ENCODE measurements around the gene OSBPL9. TPM values are rescaled to one million over a fixed set of nuclear protein-coding genes. Genes with fewer than 3 reads are reported as not detected.

The OSBPL9 gene
- total and polyA plus RNA-seq, 9 of the 15 experiments (the other 6 are each of a cell fraction or from before 2014, with no cell fraction given): 43.9 to 217 (median 170) TPM

DNA sequence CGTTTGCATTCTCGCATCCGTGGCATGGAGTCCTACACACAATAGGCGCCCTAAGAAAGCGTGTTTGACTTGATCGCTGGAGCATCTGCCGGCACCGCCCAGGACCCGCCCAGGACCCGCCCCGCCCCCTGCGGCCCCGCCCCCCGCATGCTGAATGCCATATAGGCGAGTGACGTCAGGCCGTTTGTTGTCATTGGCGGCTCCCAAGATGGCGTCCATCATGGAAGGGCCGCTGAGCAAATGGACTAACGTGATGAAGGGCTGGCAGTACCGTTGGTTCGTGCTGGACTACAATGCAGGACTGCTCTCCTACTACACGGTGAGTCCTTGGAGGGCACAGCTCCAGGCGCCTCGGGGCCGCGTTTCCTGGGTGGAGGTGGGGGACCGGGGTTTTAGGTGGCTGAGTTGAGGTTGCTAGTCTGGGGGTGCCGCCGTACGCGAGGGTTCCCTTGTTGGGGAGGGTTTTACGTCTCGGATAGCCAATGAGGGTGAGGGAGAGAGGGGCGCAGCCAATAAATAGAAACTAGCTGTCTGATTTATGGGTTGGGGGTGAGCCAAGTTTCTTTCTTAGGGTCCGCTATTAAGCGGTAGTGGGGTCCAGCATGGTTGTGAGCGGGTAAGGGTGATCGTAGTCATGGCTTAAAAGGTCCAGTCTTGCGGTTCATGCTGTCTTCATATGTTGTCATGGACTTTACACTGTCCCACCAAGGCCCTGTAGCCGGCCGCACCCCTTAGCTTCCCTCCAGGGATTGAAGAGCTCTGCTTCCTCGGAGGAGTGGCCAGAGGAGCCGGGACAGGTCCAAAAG is at the start of gene OSBPL9 (continued):
- TF ChIP-seq NCOA6 (IDR thresholded peaks at IDR 0.05) (no peak), PTTG1 (tag; IDR thresholded peaks at IDR 0.05; ENCODE audit: low read depth) (no peak), FOXK2 (conservative IDR thresholded peaks at IDR 0.05 in 1 of 2, IDR thresholded peaks at IDR 0.05 in 1 of 2; ENCODE audit: low read depth in 2 of 2) (peak; percentile 85 to 93), PML (IDR thresholded peaks at IDR 0.05; ENCODE audit: low read length) (peak; percentile 58; the same call in 1 of the 2 replicates), TBP (optimal IDR thresholded peaks at IDR 0.05; ENCODE audit: low read depth, low read length) (peak; percentile 95), ZNF75A (CRISPR knock-in tag; IDR thresholded peaks at IDR 0.05) (no peak), HDAC3 (IDR thresholded peaks at IDR 0.05; ENCODE audit: borderline replicate concordance, partially characterized antibody) (peak; percentile 17), STAT5A (IDR thresholded peaks at IDR 0.05; ENCODE audit: borderline replicate concordance, low read length) (no peak), ZBTB1 (CRISPR knock-in tag; IDR thresholded peaks at IDR 0.05; ENCODE audit: borderline replicate concordance, low read depth) (peak; percentile 50; the same call in 1 of the 2 replicates), CSDE1 (IDR thresholded peaks at IDR 0.05) (peak in 1 of 2 experiments; percentile 51; a peak in 2 of 4 replicates), ZNF24 (IDR thresholded peaks at IDR 0.05) (peak; percentile 46; the same call in 1 of the 2 replicates), ELF2 (CRISPR knock-in tag; IDR thresholded peaks at IDR 0.05) (no peak), TAF9B (IDR thresholded peaks at IDR 0.05; ENCODE audit: partially characterized antibody) (peak; percentile 88), NFYB (IDR thresholded peaks at IDR 0.05; ENCODE audit: extremely low read depth, insufficient read length) (peak; percentile 76)
- TF ChIP-seq, protein P1, sequence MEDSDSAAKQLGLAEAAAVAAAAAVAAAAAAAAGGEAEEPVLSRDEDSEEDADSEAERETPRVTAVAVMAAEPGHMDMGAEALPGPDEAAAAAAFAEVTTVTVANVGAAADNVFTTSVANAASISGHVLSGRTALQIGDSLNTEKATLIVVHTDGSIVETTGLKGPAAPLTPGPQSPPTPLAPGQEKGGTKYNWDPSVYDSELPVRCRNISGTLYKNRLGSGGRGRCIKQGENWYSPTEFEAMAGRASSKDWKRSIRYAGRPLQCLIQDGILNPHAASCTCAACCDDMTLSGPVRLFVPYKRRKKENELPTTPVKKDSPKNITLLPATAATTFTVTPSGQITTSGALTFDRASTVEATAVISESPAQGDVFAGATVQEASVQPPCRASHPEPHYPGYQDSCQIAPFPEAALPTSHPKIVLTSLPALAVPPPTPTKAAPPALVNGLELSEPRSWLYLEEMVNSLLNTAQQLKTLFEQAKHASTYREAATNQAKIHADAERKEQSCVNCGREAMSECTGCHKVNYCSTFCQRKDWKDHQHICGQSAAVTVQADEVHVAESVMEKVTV (CRISPR knock-in tag; IDR thresholded peaks at IDR 0.05): no peak
- TF ChIP-seq, protein P2, sequence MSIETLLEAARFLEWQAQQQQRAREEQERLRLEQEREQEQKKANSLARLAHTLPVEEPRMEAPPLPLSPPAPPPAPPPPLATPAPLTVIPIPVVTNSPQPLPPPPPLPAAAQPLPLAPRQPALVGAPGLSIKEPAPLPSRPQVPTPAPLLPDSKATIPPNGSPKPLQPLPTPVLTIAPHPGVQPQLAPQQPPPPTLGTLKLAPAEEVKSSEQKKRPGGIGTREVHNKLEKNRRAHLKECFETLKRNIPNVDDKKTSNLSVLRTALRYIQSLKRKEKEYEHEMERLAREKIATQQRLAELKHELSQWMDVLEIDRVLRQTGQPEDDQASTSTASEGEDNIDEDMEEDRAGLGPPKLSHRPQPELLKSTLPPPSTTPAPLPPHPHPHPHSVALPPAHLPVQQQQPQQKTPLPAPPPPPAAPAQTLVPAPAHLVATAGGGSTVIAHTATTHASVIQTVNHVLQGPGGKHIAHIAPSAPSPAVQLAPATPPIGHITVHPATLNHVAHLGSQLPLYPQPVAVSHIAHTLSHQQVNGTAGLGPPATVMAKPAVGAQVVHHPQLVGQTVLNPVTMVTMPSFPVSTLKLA (conservative IDR thresholded peaks at IDR 0.05): peak; percentile 84 to 91
- TF ChIP-seq, protein P3, sequence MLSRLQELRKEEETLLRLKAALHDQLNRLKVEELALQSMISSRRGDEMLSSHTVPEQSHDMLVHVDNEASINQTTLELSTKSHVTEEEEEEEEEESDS (CRISPR knock-in tag; IDR thresholded peaks at IDR 0.05): no peak
- TF ChIP-seq, protein P4, sequence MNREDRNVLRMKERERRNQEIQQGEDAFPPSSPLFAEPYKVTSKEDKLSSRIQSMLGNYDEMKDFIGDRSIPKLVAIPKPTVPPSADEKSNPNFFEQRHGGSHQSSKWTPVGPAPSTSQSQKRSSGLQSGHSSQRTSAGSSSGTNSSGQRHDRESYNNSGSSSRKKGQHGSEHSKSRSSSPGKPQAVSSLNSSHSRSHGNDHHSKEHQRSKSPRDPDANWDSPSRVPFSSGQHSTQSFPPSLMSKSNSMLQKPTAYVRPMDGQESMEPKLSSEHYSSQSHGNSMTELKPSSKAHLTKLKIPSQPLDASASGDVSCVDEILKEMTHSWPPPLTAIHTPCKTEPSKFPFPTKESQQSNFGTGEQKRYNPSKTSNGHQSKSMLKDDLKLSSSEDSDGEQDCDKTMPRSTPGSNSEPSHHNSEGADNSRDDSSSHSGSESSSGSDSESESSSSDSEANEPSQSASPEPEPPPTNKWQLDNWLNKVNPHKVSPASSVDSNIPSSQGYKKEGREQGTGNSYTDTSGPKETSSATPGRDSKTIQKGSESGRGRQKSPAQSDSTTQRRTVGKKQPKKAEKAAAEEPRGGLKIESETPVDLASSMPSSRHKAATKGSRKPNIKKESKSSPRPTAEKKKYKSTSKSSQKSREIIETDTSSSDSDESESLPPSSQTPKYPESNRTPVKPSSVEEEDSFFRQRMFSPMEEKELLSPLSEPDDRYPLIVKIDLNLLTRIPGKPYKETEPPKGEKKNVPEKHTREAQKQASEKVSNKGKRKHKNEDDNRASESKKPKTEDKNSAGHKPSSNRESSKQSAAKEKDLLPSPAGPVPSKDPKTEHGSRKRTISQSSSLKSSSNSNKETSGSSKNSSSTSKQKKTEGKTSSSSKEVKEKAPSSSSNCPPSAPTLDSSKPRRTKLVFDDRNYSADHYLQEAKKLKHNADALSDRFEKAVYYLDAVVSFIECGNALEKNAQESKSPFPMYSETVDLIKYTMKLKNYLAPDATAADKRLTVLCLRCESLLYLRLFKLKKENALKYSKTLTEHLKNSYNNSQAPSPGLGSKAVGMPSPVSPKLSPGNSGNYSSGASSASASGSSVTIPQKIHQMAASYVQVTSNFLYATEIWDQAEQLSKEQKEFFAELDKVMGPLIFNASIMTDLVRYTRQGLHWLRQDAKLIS (CRISPR knock-in tag; IDR thresholded peaks at IDR 0.05): peak; percentile 53; the same call in 1 of the 2 replicates
- TF ChIP-seq, protein P5, sequence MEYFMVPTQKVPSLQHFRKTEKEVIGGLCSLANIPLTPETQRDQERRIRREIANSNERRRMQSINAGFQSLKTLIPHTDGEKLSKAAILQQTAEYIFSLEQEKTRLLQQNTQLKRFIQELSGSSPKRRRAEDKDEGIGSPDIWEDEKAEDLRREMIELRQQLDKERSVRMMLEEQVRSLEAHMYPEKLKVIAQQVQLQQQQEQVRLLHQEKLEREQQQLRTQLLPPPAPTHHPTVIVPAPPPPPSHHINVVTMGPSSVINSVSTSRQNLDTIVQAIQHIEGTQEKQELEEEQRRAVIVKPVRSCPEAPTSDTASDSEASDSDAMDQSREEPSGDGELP (CRISPR knock-in tag; IDR thresholded peaks at IDR 0.05; ENCODE audit: borderline replicate concordance): peak; percentile 60; the same call in 1 of the 2 replicates
